HG03342 (cell line): Measurements from ENCODE around the gene CTU1.
A peak's percentile ranks its signal among the peaks of the same experiment; 100 is the strongest.
"Not testable (repeated sequence)": the region's sequence is repeated elsewhere in the genome, so short reads cannot be mapped to it uniquely, and the experiment has no call there.

Source experiments
- ATAC-seq: cut with Tn5 transposase; IDR thresholded peaks from one replicate; pipeline ENCODE4 v1.9.1; 2021; ENCODE audit warnings: mild to moderate bottlenecking, moderate library complexity; ENCODE audit not compliant: unreplicated experiment

The CTU1 gene

GRCh38 chr19:51108066-51108804 is at the start of gene CTU1:
Gene CTU1, minus strand, starts transcription at chr19:51108409. Its CDS starts 3,840 bp downstream, at chr19:51104569.
- ATAC-seq: peak; percentile 93

- no peak for ATAC-seq
Measured at GRCh38 chr19:51157265-51157664, 49.1 kb upstream of the CTU1 start.

GRCh38 chr19:51156710-51157109 is 48.5 kb upstream of the CTU1 start:
- no peak for ATAC-seq

GRCh38 chr19:51150627-51151026 is 42.4 kb upstream of the CTU1 start:
- no peak for ATAC-seq

GRCh38 chr19:51148580-51148979 is 40.4 kb upstream of the CTU1 start:
- no peak for ATAC-seq

- ATAC-seq: no peak
Measured at GRCh38 chr19:51147663-51148062, 39.5 kb upstream of the CTU1 start.

GRCh38 chr19:51146751-51147150 is 38.5 kb upstream of the CTU1 start:
- no peak for ATAC-seq

- ATAC-seq: no peak
Measured at GRCh38 chr19:51145916-51146493, 37.8 kb upstream of the CTU1 start.

- no peak for ATAC-seq
Measured at GRCh38 chr19:51144482-51145045, 36.4 kb upstream of the CTU1 start.

GRCh38 chr19:51143486-51143885 is 35.3 kb upstream of the CTU1 start:
- no peak for ATAC-seq

- ATAC-seq: not testable (repeated sequence)
Measured at GRCh38 chr19:51142809-51143475, 34.7 kb upstream of the CTU1 start.

- ATAC-seq: no peak
Measured at GRCh38 chr19:51142119-51142518, 33.9 kb upstream of the CTU1 start, which contains the start of gene SIGLEC7. Gene SIGLEC7, plus strand, starts transcription at chr19:51142301. Its CDS starts 69 bp downstream, at chr19:51142370.

GRCh38 chr19:51141181-51141580 is 33.0 kb upstream of the CTU1 start:
- no peak for ATAC-seq

- ATAC-seq: no peak
Measured at GRCh38 chr19:51140441-51140840, 32.2 kb upstream of the CTU1 start.

- ATAC-seq: no peak
Measured at GRCh38 chr19:51139299-51140014, 31.2 kb upstream of the CTU1 start.

GRCh38 chr19:51138549-51138979 is 30.4 kb upstream of the CTU1 start:
- ATAC-seq: no peak

GRCh38 chr19:51137792-51138425 is 29.7 kb upstream of the CTU1 start:
- no peak for ATAC-seq

- ATAC-seq: no peak
Measured at GRCh38 chr19:51136851-51137551, 28.8 kb upstream of the CTU1 start.

GRCh38 chr19:51135986-51136762 is 28.0 kb upstream of the CTU1 start:
- ATAC-seq: no peak
